Caco-2 (cell line): Measurements from ENCODE around the gene PCBP3. TPM values are rescaled to one million over a fixed set of nuclear protein-coding genes. Genes with fewer than 3 reads are reported as not detected.

Source experiments
- BruUV-seq: library from RNA; stranded (reverse); fragments of 400-500 nt; replicated peaks from 2 replicates; lab custom pipeline; 2021; lab: Mats Ljungman, UMichigan
- CTCF ChIA-PET: fragments of 300-600 bp; sonication (Branson Sonifier 250); formaldehyde crosslinking; loops from one replicate; lab custom pipeline; 2022; ENCODE audit warnings: antibody characterized with exemption; lab: Charles Lee
- POLR2A ChIA-PET: fragments of 300-600 bp; sonication (Branson Sonifier 250); formaldehyde crosslinking; loops from one replicate; lab custom pipeline; 2022; ENCODE audit warnings: antibody characterized with exemption; lab: Charles Lee
- DNase-seq, 2 experiments: peaks; one replicate each; pipeline versions ENCODE4 v3.0.0 to v3.0.0-alpha.2; 2020 to 2022
- H3K27me3 ChIP-seq: replicated peaks from 2 replicates; pipeline ENCODE4 v1.6.0; 2011; ENCODE audit warnings: low read length; ENCODE audit not compliant: control insufficient read depth, insufficient read depth
- H3K36me3 ChIP-seq: 2 replicates; pipeline ENCODE4 v1.5.1; 2011; ENCODE audit warnings: low read length; ENCODE audit not compliant: control insufficient read depth, insufficient read depth
- H3K4me1 ChIP-seq: fragments of 250-450 bp; sonication (Bioruptor Pico); 2 replicates; pipeline ENCODE4 v1.5.1; 2020; ENCODE audit warnings: mild to moderate bottlenecking
- H3K4me3 ChIP-seq: 2 replicates; pipeline ENCODE4 v1.5.1; 2011; ENCODE audit warnings: low read depth, mild to moderate bottlenecking, control low read depth, low read length
- H3K9me3 ChIP-seq: fragments of 250-450 bp; sonication (Bioruptor Pico); 2 replicates; pipeline ENCODE4 v1.5.1; 2020; ENCODE audit warnings: mild to moderate bottlenecking, moderate library complexity
- H3K27ac Mint-ChIP-seq: one replicate; pipeline ENCODE4 v1.8.0; 2022; ENCODE audit warnings: mixed read lengths; ENCODE audit not compliant: unreplicated experiment
- H3K27me3 Mint-ChIP-seq: one replicate; pipeline ENCODE4 v1.8.0; 2022; ENCODE audit warnings: mixed read lengths; ENCODE audit not compliant: insufficient read depth, unreplicated experiment
- H3K36me3 Mint-ChIP-seq: one replicate; pipeline ENCODE4 v1.8.0; 2022; ENCODE audit warnings: mild to moderate bottlenecking, mixed read lengths; ENCODE audit not compliant: insufficient read depth, unreplicated experiment
- H3K4me1 Mint-ChIP-seq: one replicate; pipeline ENCODE4 v1.8.0; 2022; ENCODE audit warnings: low read depth, mixed read lengths; ENCODE audit not compliant: unreplicated experiment
- H3K4me3 Mint-ChIP-seq: one replicate; pipeline ENCODE4 v1.8.0; 2022; ENCODE audit warnings: mild to moderate bottlenecking, moderate library complexity, mixed read lengths; ENCODE audit not compliant: unreplicated experiment
- H3K9me3 Mint-ChIP-seq: one replicate; pipeline ENCODE4 v1.8.0; 2022; ENCODE audit warnings: mixed read lengths; ENCODE audit not compliant: unreplicated experiment
- intact Hi-C: fragments of 100-400 bp; cut with micrococcal nuclease; formaldehyde crosslinking; loops from one replicate; pipeline ENCODE4 v1.10.0; 2022; ENCODE audit not compliant: unreplicated experiment
- total RNA-seq: library from RNA; stranded (reverse); gene quantifications from 2 replicates; pipeline ENCODE4 v1.2.3, GENCODE V29; 2022
- TF ChIP-seq, protein P1 (sequence below), 2 experiments: fragments of 200-600 bp in 1 of 2; IDR thresholded peaks; 1 replicate in 1 of 2; 2 replicates in 1 of 2; pipeline versions ENCODE4 v1.5.1 to v1.8.0; 2011 to 2022; ENCODE audit warnings: antibody characterized with exemption in 1 of 2, control low read depth in 1 of 2, inconsistent platforms in 1 of 2, low read depth in 1 of 2, low read length in 1 of 2, mild to moderate bottlenecking in 1 of 2, moderate library complexity in 1 of 2; ENCODE audit not compliant: insufficient read depth in 1 of 2, severe bottlenecking in 1 of 2, unreplicated experiment in 1 of 2

Gene PCBP3
- total RNA-seq, 1 experiment from 2014 or later: 0.75 TPM

DNA sequence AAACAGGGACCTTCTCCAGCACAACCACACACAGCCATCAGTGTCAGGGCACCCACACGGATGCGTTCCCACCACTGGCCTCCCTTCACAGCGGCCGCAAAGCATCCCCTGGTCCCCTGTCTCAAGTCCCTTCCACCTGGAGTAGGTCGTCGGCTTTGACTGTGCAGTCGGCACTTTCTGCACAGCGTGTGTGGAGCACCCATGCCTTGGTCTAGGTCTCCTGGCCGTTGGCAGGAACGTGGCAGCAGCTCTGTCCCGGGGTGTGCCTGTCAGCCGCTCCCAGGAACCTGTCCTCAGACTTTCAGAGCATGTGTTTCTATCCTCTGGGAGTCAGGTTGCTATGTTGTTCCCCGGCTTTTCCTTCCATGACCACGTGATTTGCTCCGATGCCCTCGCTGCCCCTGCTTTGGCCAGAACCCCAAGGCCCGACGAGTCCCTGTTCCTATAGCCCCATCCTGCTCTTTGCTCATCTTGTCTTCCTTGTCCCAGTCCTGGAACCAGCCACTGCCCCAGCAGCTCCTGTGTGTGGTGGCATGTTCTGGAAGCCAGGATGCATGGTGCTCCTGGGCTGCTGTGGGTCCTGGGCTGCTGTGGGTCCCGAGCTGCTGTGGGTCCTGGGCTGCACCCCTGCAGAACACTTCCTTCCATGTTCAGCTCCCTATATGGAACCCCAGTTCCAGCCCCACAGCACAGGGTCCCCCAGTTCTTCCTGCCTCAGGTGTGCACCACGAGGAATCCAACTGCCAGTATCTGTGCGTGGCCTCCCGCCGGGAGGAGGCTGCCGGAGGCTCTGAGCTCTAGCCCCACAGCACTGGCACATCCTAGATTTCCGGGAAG, 253.9 kb downstream of the PCBP3 start:
- intact Hi-C loops: no loop called here
- Histone ChIP-seq H3K27me3 (no peaks in the 10 kb centered on the region), H3K9me3 (no peaks in the 10 kb centered on the region), H3K4me3 (no peak overlapping the region), H3K4me1 (no peaks in the 10 kb centered on the region), H3K36me3 (no peaks in the 10 kb centered on the region)
- H3K4me1 Mint-ChIP-seq: no peaks in the 10 kb centered on the region
- peaks cover 9% of the 10 kb centered on the region for H3K27me3 Mint-ChIP-seq
- H3K36me3 Mint-ChIP-seq: no peaks in the 10 kb centered on the region
- no TSS peak for BruUV-seq
- no peak overlapping the region for H3K27ac Mint-ChIP-seq
- no peak overlapping the region for H3K4me3 Mint-ChIP-seq
- POLR2A ChIA-PET: no interaction called here
- DNase-seq: peak in 1 of 2 experiments; percentile 30
- TF ChIP-seq, protein P1, sequence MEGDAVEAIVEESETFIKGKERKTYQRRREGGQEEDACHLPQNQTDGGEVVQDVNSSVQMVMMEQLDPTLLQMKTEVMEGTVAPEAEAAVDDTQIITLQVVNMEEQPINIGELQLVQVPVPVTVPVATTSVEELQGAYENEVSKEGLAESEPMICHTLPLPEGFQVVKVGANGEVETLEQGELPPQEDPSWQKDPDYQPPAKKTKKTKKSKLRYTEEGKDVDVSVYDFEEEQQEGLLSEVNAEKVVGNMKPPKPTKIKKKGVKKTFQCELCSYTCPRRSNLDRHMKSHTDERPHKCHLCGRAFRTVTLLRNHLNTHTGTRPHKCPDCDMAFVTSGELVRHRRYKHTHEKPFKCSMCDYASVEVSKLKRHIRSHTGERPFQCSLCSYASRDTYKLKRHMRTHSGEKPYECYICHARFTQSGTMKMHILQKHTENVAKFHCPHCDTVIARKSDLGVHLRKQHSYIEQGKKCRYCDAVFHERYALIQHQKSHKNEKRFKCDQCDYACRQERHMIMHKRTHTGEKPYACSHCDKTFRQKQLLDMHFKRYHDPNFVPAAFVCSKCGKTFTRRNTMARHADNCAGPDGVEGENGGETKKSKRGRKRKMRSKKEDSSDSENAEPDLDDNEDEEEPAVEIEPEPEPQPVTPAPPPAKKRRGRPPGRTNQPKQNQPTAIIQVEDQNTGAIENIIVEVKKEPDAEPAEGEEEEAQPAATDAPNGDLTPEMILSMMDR (IDR thresholded peaks at IDR 0.05; ENCODE audit: insufficient read depth in 1 of 2, low read depth in 1 of 2, low read length in 1 of 2, severe bottlenecking in 1 of 2, unreplicated experiment in 1 of 2): no peak
- H3K9me3 Mint-ChIP-seq: no peaks in the 10 kb centered on the region
- CTCF ChIA-PET: no interaction called here

DNA sequence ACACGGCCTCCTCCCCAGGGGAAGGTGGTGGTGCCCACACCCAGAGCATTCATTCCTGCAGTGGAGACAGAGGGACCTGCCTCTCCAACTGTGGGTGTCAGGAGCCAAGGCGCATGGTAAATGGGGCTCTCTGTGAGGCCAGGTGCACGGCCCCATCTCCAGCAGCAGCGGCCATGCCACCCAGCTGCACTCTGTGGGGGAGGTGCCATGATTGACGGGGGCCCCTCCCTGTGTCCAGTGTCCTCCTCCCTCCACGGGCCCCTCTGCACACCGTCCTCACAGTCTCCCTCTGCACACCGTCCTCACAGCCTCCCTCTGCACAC, 254.5 kb downstream of the PCBP3 start:
- ChIA-PET POLR2A (no interaction called here), CTCF (no interaction called here)
- no peaks in the 10 kb centered on the region for H3K36me3 Mint-ChIP-seq
- no peak overlapping the region for H3K4me3 Mint-ChIP-seq
- no peak overlapping the region for H3K4me3 ChIP-seq
- no peaks in the 10 kb centered on the region for H3K4me1 Mint-ChIP-seq
- H3K9me3 Mint-ChIP-seq: no peaks in the 10 kb centered on the region
- peaks cover 9% of the 10 kb centered on the region for H3K27me3 Mint-ChIP-seq
- H3K4me1 ChIP-seq: no peaks in the 10 kb centered on the region
- DNase-seq: peak in 1 of 2 experiments; percentile 23
- no TSS peak for BruUV-seq
- no peaks in the 10 kb centered on the region for H3K36me3 ChIP-seq
- intact Hi-C loops: no loop called here
- no peak overlapping the region for H3K27ac Mint-ChIP-seq
- TF ChIP-seq, protein P1 (IDR thresholded peaks at IDR 0.05; ENCODE audit: insufficient read depth in 1 of 2, low read depth in 1 of 2, low read length in 1 of 2, severe bottlenecking in 1 of 2, unreplicated experiment in 1 of 2): no peak
- no peaks in the 10 kb centered on the region for H3K9me3 ChIP-seq
- H3K27me3 ChIP-seq: no peaks in the 10 kb centered on the region

DNA sequence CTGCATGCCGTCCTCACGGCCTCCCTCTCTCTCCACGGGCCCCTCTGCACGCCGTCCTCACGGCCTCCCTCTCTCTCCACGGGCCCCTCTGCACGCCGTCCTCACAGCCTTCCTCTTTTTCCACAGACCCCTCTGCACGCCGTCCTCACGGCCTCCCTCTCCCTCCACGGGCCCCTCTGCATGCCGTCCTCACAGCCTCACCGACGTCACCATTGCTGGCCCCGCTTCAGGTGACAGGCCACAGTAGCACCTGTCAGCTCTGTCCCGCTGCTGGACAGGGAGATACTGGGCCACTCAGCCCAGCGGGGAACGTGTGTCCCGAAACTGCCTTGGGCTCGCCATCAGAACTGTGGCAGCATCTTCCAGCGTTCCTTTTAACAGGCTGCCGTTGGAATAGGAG, 255.3 kb downstream of the PCBP3 start:
- no peaks in the 10 kb centered on the region for H3K9me3 Mint-ChIP-seq
- no peak overlapping the region for H3K4me3 Mint-ChIP-seq
- ChIA-PET POLR2A (no interaction called here), CTCF (no interaction called here)
- peak in 1 of 2 experiments; percentile 12 for DNase-seq
- intact Hi-C loops: no loop called here
- no peaks in the 10 kb centered on the region for H3K36me3 Mint-ChIP-seq
- peaks cover 11% of the 10 kb centered on the region for H3K27me3 Mint-ChIP-seq
- BruUV-seq: no TSS peak
- H3K4me1 Mint-ChIP-seq: no peaks in the 10 kb centered on the region
- Histone ChIP-seq H3K27me3 (no peaks in the 10 kb centered on the region), H3K4me1 (no peaks in the 10 kb centered on the region), H3K36me3 (no peaks in the 10 kb centered on the region), H3K4me3 (no peak overlapping the region), H3K9me3 (no peaks in the 10 kb centered on the region)
- TF ChIP-seq, protein P1 (IDR thresholded peaks at IDR 0.05; ENCODE audit: insufficient read depth in 1 of 2, low read depth in 1 of 2, low read length in 1 of 2, severe bottlenecking in 1 of 2, unreplicated experiment in 1 of 2): no peak
- no peak overlapping the region for H3K27ac Mint-ChIP-seq
